Activated naive CD8-positive, alpha-beta T cell treated with anti-CD3 and anti-CD28 coated beads, Interleukin-2, amount 50 U/mL, for 24 hours (primary cell): ENCODE measurements around the gene CYREN.
"Not testable (repeated sequence)": the region's sequence is repeated elsewhere in the genome, so short reads cannot be mapped to it uniquely, and the experiment has no call there.

Experiments
- ATAC-seq: fragments of 150-1000 bp; cut with Tn5 transposase; one replicate; pipeline ENCODE4 v1.10.0; 2021
- DNase-seq: peaks from one replicate; pipeline ENCODE4 v3.0.0; 2021
- H3K27ac Mint-ChIP-seq: one replicate; pipeline ENCODE4 v1.8.0; 2021; ENCODE audit warnings: mild to moderate bottlenecking, mixed read lengths
- H3K27me3 Mint-ChIP-seq: one replicate; pipeline ENCODE4 v1.8.0; 2021; ENCODE audit warnings: mixed read lengths
- H3K36me3 Mint-ChIP-seq: one replicate; pipeline ENCODE4 v1.8.0; 2021; ENCODE audit warnings: low read depth, mixed read lengths
- H3K4me1 Mint-ChIP-seq: one replicate; pipeline ENCODE4 v1.8.0; 2021; ENCODE audit warnings: mixed read lengths
- H3K4me3 Mint-ChIP-seq: one replicate; pipeline ENCODE4 v1.8.0; 2021; ENCODE audit warnings: mild to moderate bottlenecking, moderate library complexity, mixed read lengths
- H3K9me3 Mint-ChIP-seq: one replicate; pipeline ENCODE4 v1.8.0; 2021; ENCODE audit warnings: mixed read lengths

The CYREN gene

GRCh38 chr7:135150072-135150782 lies 20.3 kb downstream of the CYREN start:
- no peaks in the 10 kb centered on the region for H3K27me3 Mint-ChIP-seq
- peaks cover 35% of the 10 kb centered on the region for H3K36me3 Mint-ChIP-seq
- peaks cover 24% of the 10 kb centered on the region for H3K9me3 Mint-ChIP-seq
- DNase-seq (no peak), ATAC-seq (no peak)
- peak overlapping the region; percentile 54 for H3K27ac Mint-ChIP-seq
- peaks cover 78% of the 10 kb centered on the region for H3K4me1 Mint-ChIP-seq
- peak overlapping the region; percentile 90 for H3K4me3 Mint-ChIP-seq

GRCh38 chr7:135147899-135148721 lies 22.4 kb downstream of the CYREN start, which contains the start of gene TMEM140:
Gene TMEM140, plus strand, starts transcription at chr7:135148072. Its CDS starts 16,370 bp downstream, at chr7:135164442.
- H3K36me3 Mint-ChIP-seq = peaks cover 15% of the 10 kb centered on the region
- DNase-seq (peak; percentile 60), ATAC-seq (peak; percentile 85)
- peak within 1 kb of the TSS; percentile 90 for H3K4me3 Mint-ChIP-seq
- H3K27ac Mint-ChIP-seq = peak within 1 kb of the TSS; percentile 92
- peaks cover 6% of the 10 kb centered on the region for H3K9me3 Mint-ChIP-seq
- H3K4me1 Mint-ChIP-seq = peaks cover 69% of the 10 kb centered on the region
- no peaks in the 10 kb centered on the region for H3K27me3 Mint-ChIP-seq

GRCh38 chr7:135147341-135147898 lies 23.1 kb downstream of the CYREN start:
- DNase-seq = no peak
- no peaks in the 10 kb centered on the region for H3K9me3 Mint-ChIP-seq
- H3K36me3 Mint-ChIP-seq = peaks cover 10% of the 10 kb centered on the region
- peak overlapping the region; percentile 90 for H3K4me3 Mint-ChIP-seq
- H3K27me3 Mint-ChIP-seq = no peaks in the 10 kb centered on the region
- H3K27ac Mint-ChIP-seq = peak overlapping the region; percentile 92
- H3K4me1 Mint-ChIP-seq = peaks cover 65% of the 10 kb centered on the region
- ATAC-seq = peak; percentile 11

GRCh38 chr7:135143885-135144668 lies 26.4 kb downstream of the CYREN start:
- Mint-ChIP-seq H3K27ac (no peak overlapping the region), H3K36me3 (peaks cover 3% of the 10 kb centered on the region), H3K4me3 (no peak overlapping the region)

GRCh38 chr7:135129579-135129978 lies 40.9 kb downstream of the CYREN start:
- no peaks in the 10 kb centered on the region for H3K4me1 Mint-ChIP-seq
- no peak for ATAC-seq

More at GRCh38 chr7:135143885-135144668, 26.4 kb downstream of the CYREN start:
- no peak for DNase-seq
- Mint-ChIP-seq H3K4me1 (peaks cover 37% of the 10 kb centered on the region), H3K9me3 (peaks cover 5% of the 10 kb centered on the region), H3K27me3 (no peaks in the 10 kb centered on the region)
- no peak for ATAC-seq

GRCh38 chr7:135128931-135129330 lies 41.6 kb downstream of the CYREN start:
- ATAC-seq = no peak
- Mint-ChIP-seq H3K4me1 (no peaks in the 10 kb centered on the region), H3K4me3 (no peak overlapping the region), H3K9me3 (peaks cover 32% of the 10 kb centered on the region), H3K36me3 (peaks cover 11% of the 10 kb centered on the region), H3K27ac (no peak overlapping the region), H3K27me3 (no peaks in the 10 kb centered on the region)
- no peak for DNase-seq

More at GRCh38 chr7:135129579-135129978, 40.9 kb downstream of the CYREN start:
- Mint-ChIP-seq H3K27me3 (no peaks in the 10 kb centered on the region), H3K9me3 (peaks cover 28% of the 10 kb centered on the region), H3K4me3 (no peak overlapping the region), H3K36me3 (peaks cover 11% of the 10 kb centered on the region), H3K27ac (no peak overlapping the region)
- no peak for DNase-seq

- H3K36me3 Mint-ChIP-seq, DNase-seq, H3K27ac Mint-ChIP-seq, H3K4me1 Mint-ChIP-seq, ATAC-seq, H3K27me3 Mint-ChIP-seq, H3K4me3 Mint-ChIP-seq: not testable (repeated sequence)
- peaks cover 22% of the 10 kb centered on the region for H3K9me3 Mint-ChIP-seq
These were observed 45.9 kb downstream of the CYREN start for GRCh38 chr7:135124631-135125030.

GRCh38 chr7:135121868-135122267 lies 48.6 kb downstream of the CYREN start:
- Mint-ChIP-seq H3K4me1 (no peaks in the 10 kb centered on the region), H3K4me3 (no peak overlapping the region), H3K36me3 (peaks cover 16% of the 10 kb centered on the region), H3K27me3 (no peaks in the 10 kb centered on the region), H3K9me3 (peaks cover 26% of the 10 kb centered on the region), H3K27ac (no peak overlapping the region)
- no peak for ATAC-seq
- DNase-seq = no peak

- ATAC-seq (no peak), DNase-seq (no peak)
- H3K4me1 Mint-ChIP-seq = no peaks in the 10 kb centered on the region
- no peak overlapping the region for H3K27ac Mint-ChIP-seq
- no peak overlapping the region for H3K4me3 Mint-ChIP-seq
- peaks cover 15% of the 10 kb centered on the region for H3K9me3 Mint-ChIP-seq
- no peaks in the 10 kb centered on the region for H3K27me3 Mint-ChIP-seq
- peaks cover 16% of the 10 kb centered on the region for H3K36me3 Mint-ChIP-seq
These were observed 53.4 kb downstream of the CYREN start for GRCh38 chr7:135117096-135117495.
